GM19023 (cell line): ENCODE data around the gene RHOH.

Experiments used
- ATAC-seq: cut with Tn5 transposase; IDR thresholded peaks from one replicate; pipeline ENCODE4 v1.9.1; 2021; ENCODE audit warnings: mild to moderate bottlenecking, moderate library complexity; ENCODE audit not compliant: unreplicated experiment

RHOH gene

DNA sequence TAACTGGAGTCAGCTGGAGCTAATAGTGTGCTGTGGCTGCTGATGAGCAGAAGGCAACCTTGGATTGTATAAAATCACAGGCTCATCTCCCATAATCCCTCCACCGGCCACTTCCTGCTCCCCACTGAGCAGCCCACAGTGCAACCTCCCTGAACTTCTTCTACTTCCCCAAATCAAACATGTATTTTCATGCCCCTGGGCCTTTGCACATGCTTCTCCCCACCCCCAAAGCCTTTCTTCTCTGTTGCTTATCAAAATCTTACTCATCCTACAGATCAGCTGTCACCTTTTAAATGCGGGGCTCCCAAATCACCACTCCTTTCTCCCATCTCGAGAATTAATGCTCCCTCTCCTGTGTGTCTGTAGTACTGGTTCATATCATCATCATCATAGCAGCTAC lies 35.8 kb downstream of the RHOH start:
- ATAC-seq: no peak

DNA sequence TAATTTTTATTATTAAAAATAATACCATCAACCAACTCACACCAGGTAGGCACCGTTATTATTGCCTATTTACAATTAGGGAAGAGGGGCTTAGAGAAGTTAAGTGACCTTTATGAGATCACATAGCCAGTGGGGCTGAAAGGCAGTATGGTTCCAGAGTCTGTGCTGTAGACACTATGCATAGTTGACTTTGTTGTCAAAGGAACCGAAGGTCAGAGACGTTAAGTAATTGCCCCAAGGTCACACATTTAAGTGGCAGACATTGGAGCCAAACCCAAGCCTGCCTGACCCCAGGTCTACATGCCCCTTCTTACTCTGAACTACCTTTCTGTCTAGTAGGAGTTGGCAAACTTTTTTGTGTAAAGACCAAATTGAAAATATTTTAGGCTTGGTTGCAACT lies 36.4 kb downstream of the RHOH start:
- ATAC-seq: no peak

DNA sequence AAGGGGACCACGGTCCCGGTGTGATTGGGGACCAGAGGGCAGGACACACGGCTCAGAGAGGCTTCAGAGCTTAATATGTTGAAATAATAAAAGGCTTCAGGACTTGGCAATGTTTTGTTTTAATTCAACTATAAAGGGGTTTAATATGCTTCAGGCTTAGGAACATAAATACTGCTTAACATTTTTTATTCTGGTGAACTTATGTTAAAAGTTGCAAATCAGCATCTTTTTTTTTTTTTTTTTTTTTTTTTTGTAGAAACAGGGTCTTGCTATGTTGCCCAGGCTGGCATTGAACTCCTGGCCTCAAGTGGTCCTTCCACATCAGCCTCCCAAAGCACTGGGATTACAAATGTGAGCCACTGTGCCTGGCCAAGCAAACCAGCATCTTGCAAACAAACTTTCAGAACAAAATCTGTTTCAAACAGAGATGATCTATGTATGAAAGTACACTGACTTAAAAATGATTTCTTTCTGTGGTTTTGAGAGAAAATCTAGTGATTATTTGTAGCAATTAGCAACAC lies 37.7 kb downstream of the RHOH start:
- no peak for ATAC-seq

DNA sequence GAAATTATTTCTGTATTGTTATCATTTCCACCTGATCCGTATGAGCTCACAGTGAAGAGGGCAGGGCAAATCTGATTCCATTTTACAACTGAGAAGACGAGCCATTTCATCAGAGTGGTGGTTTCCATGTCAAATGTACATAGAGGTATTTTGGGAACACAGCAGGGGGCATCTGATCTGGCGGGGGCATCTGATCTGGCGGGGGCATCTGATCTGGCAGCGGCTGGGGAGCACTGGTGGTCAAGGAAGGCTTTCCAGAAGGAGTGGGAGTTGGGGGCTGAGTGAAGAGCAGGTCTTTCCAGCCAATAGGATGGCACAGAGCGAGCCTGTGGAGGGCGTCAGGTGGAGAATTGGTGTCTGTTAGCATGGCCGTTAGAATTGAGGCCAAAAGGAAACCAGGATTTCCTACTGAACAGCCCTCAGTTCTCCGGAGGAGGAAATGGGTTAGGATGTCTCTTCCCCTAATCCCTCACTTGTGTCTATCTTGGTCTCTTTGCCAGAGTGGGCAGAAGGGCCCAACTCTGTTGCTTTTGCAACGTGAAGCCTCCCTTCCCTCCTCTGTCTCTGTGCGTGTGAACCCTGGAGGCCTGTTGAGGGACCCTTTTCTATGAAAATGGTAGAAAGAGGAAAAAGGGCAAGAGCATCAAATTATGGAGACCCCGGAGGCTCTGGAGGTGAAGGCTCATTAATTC lies 41.3 kb downstream of the RHOH start:
- no peak for ATAC-seq

DNA sequence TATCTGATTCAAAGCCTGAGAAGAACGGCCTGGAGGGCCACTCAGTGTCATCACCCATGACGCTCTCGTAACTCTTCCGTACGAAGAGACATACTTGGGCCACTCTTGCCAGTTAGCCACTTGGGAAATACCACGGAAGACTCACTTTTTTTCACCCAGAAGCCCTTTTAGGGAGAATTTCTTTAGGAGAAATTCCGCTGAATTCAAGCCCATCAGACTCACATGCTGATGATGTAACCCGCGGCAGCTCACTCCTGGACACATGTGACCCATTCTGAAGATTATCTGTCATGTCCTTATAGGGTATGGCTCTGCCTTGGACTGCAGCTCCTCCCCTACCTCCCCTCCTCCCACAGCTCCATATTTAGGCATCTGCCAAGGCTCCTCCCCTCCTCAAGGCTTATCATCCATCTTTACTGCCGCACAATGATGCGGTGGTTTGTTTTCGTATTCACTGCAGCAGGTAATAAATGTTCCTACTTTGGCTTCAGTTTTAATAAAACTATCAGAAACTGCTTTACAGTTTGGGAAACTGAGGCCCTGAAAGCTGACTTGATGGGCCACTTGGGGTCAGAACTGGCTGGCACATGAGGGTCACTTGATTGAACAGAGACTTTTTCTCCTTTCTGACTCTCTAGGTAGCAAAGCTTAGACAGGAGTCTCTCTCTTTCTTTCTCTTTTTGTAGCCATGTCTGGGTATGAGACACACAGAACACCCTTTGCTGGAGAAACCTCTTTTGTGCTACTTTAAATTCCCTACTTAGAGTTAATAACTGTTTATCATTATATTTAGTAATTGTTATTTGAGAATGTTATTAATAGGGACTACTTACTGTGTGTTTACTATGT lies 42.1 kb downstream of the RHOH start:
- no peak for ATAC-seq

DNA sequence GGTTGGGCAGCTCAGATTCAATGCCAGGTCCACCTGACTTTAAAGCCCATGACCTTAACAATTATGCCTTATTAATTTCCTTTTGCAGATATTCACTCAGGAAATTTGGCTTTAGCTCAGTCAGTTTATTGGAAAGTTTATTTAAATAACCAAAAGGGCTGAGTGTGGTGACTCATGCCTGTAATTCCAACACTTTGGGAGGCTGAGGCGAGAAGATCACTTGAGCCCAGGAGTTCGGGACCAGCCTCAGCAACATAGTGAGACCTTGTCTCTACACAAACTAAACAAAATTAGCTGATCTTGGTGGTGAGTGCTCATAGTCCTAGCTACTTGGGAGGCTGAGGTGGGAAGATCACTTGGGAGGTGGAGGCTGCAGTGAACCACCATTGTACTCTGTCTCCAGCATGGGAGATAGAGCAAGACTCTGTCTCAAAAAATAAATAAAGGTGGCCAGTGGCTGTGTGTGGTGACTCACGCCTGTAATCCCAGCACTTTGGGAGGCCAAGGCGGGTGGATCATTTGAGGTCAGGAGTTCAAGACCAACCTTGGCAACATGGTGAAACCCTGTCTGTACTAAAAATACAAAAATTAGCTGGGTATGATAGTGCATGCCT lies 43.3 kb downstream of the RHOH start:
- ATAC-seq: no peak

DNA sequence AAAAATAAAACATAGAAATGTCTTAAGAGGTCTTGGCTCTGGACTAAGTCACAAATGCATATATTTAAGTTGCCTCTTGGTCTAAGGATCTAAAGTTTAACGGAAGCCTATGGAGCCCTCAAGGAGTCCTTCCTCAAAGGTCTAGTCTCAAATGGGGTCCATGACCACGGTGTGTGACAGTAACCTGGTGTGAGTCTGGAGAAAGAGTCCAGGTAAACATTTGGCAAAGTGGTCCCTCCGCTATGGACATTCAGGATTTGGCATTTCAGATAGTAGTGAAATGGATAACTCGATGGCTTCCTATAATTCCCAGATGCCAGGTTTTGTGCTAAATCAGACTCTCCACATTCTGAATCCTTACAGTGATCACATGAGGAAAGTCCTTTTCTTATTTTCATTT lies 44.2 kb downstream of the RHOH start:
- no peak for ATAC-seq

DNA sequence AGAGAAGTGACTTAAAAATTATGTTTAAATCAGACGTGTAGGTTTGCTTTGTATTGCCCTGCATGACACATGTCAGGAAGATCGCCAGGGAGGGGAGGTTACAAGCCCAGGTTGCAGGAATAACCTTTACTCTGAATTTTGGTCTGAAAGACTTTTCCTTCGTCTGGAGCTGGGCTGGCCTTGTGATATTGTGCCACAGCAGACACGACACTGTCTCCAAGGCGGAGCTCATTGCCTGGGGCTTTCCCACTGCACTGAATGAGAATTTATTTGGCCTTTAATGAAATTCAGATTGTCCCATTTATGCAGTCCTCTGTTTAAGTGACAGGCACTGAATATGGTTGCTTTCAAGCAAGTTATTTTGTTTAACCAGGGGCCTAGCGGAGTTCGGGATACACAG lies 45.1 kb downstream of the RHOH start:
- ATAC-seq: no peak

DNA sequence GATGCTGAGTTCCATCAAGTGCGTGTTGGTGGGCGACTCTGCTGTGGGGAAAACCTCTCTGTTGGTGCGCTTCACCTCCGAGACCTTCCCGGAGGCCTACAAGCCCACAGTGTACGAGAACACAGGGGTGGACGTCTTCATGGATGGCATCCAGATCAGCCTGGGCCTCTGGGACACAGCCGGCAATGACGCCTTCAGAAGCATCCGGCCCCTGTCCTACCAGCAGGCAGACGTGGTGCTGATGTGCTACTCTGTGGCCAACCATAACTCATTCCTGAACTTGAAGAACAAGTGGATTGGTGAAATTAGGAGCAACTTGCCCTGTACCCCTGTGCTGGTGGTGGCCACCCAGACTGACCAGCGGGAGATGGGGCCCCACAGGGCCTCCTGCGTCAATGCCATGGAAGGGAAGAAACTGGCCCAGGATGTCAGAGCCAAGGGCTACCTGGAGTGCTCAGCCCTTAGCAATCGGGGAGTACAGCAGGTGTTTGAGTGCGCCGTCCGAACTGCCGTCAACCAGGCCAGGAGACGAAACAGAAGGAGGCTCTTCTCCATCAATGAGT lies 46.6 kb downstream of the RHOH start:
- ATAC-seq: no peak

DNA sequence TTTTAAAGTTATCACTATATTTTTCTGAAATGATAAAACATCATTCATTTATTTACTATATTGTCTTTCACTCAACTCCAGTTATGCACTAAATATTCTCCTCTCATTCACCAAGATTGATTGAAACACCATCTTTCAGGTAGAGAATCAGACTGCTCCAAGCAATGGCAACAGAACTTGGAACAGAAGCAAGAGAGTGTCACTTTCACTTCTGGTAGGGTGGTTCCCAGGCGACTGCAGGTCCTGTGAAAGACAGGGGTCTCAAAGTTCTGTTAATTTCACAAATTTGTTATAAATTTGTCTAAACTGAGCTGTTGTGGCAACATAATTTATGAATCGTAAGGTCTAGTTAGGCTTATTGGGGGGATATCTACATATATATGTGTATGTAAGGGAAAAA lies 47.8 kb downstream of the RHOH start:
- ATAC-seq: no peak

DNA sequence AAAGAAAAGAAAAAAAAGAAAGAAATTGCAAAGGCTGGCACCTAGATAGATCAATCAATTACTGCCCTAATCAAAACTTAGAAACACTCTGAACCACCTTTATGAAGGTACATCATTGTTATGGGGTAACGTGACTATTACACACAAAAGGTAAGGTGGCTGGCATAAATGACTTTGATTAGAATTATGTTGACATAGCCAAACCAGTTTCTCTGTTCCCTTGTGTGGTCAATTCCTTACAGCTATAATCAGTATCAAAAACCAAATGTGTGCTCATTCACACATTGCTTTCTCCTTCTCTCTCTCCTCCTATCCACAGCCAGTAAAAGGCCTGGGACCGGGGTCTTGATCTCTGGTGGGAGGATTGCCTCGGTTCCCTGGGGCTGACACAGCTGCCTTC lies 48.7 kb downstream of the RHOH start:
- no peak for ATAC-seq

DNA sequence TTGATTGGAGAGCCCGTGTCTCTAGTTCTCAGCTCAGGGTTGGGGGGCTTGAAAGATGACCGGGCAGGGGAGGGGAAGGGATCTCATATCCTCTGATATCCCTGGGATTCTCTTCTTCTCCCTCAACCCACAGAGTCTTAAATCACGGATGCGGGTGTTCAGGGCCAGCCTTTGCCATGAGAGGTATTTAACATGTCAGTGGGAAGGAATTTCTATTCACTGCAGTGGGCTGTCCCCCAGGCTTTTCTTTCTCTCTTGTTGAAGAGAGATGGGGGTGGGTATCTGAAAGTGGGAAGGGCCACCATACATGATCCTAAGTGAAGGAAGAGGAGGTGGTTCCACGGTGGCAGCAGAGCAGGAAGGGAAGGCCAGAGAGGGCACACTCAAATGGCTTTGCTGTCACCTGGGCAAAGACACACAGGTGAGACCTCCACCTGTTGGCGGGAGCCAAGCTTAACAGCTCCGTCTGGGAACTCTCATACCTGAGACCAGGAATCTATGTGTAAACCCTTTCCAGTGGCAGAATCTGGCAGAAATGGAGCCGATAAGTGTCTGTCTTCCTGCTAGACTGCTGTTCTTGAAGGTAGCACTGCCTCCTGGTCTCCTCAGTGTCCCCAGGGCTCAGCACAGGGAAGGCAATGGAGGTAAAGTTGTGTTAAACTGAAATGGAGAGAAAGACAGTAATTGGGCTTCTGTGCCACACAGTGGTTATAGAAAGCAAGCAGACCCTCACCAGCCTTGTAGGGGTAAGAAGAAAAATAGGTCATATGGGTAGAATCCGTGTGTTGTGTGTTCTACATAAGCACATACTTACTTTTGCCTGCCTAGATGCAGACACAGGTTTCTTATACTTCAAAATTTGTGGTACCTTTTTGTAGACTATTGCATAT lies 49.4 kb downstream of the RHOH start:
- ATAC-seq: no peak

DNA sequence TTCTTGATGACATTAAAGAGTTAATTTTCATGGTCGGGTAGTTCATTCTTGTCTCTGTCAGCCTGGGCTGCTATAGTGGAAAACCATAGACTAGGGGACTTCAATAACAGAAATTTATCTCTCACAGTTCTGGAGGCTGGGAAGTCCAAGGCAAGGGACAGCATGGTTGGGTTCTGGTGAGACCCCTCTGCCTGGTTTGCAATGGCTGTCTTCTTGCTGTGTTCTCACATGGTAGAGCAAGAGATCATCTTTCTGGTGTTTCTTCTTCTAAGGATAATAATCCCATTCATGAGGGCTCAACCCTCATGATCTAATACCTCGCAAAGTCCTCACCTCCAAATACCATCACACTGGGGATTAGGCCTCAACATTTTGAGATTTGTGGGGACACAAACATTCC lies 50.1 kb downstream of the RHOH start:
- ATAC-seq: no peak

DNA sequence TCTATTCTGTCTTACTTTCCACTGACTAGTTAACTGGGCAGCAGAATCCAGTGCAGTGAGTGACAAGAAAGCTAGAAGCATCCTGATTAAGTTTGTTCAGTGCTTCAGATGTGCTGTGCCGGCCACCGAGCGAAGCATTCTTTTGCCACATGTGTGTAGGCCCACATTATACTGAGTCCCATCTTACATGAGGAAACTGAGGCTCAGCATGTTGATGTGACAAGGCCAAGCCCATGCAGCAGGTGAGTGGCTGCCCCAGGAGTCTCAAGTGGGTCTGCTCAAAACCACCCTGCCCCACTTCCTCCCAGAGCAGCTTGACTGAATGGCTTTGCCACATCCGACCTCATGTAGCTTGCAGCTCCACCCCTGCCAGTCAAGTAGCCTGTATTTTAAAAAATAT lies 50.5 kb downstream of the RHOH start:
- ATAC-seq: no peak

DNA sequence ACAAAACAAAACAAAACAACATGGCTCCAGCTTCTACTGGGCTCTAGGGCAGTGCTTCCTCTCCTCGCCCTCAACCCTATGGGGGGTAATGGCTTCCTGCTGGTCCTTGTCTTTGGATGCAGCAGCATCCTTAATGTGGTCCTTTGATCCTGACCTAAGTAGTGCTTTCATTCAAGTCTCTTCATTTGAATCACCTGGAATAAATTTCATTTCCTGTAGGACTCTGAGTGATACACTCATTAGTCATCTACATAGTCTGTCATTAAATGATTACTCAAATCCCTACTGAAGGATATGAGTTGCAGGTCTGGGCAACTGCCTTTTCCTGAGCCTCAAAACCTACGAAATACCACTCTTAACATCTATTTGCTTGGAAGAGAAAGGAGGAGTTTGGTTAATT lies 54.5 kb downstream of the RHOH start:
- ATAC-seq: no peak

DNA sequence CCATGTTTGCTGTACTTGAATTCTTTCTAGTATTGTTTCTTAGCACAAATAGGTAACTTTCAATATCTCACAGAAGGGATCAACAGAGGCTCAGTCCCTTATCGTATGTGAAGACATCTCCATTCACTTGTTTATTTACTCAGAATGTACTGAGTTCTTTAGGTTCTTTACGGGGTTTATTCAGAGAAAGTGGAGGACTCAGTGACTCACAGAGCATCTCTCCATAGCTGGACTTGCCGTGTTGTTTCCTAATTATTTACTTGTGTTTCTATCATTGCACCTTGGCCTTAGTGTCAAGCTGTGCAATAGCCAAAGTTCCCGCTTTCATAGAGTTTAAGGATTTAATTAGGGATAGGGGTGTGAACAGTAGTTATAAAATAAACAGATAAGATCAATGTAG lies 57.1 kb downstream of the RHOH start:
- ATAC-seq: no peak

DNA sequence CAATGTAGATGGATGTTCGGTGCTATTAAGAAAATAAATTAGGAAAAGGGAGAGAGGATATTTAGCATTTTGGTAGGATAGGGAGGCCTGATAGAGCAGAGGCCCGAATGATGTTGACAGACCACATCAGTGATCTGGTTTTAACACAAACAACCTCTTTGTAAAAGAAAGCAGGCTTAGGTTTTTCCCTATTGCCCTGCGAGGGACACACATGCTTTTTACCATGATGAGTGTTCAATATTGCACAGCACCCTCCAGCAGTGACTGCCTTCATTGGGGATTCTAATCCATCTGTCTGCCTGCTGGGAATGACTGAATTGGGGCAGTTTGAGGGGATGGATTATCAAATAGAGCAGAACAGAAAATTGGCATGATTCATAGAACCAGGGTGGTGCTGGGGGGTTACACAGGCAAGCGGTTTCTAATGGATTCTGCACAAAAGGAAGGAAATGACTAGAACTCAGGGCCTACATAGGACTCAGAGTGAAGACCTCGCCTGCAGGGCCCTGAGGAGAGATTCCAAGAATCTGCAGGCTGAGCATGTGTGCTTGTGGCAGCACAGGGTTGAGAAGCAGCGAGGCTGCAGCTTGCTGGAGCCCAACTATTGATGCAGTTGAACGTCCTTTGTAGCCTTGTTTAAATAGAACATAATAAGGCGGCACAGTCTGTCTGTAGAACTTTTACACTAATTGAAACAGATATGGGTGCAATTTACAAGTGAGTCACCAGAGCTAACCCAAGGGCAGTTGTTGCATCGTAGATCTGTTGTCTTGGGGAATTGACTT lies 58.0 kb downstream of the RHOH start:
- no peak for ATAC-seq

DNA sequence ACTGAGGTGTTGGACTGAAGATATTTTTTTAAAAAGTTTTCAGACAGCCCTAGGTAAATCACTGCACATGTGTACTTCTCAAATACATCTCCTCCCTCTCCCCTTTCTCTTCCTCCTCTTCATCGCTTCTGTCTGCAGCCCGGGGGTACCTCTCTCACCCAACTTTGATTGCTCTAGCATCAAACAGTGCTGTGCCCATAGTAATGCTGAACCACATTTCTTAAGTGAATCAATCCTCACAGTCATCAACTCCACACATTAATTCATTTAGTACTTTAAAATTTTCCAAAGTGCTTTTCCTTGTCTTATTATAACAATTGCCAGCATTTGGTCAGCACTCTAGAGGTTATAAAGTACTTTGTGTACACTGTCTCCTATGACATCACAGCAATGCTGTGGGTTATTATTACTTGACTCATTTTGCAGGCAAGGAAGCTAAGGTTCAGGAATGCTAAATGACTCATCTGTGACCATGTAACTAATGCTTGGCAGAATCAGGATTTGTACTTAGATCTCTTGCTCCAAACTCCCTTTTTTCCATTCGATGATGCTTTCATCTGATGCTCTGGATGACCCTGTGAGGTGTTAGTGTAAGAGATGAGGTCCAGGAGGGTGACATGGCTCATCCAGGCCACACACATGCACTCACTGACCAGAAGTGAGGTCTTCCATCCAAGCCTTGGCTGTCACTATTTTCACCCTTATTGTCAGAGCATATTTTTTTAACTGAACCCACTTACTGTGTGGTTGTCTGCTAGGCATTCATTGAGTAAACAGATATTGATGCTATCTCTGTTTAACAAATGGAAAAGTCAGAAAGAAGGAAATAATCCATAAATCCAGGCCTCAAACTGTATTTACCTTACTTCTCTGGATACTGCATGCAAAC lies 58.8 kb downstream of the RHOH start:
- ATAC-seq: no peak

DNA sequence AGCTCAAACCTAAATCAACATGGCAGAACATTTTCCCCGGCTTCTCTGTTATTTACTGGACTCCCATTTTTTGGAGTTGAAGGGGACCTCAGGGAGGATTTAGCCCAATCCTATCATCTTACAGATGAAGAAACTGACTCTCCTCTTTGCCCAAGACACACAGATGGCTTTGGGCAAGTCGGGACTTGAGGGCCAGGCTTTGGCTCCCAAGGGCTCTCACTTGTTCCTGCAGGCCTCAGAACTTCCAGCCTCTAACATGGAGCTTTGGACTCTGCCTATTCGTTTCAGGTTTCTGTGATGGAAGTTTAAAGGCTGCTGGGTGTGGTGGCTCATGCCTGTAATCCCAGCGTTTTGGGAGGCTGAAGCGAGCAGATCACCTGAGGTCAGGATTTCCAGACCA lies 59.5 kb downstream of the RHOH start:
- no peak for ATAC-seq
